NCI-H1105 treated with DMSO at 0.1 percent for 48 hours (cell line): Measurements from ENCODE around the gene RIC3.
A peak's percentile ranks its signal among the peaks of the same experiment; 100 is the strongest.

Experiments used
- DNase-seq: peaks from one replicate; lab custom pipeline; 2025; lab: John Stamatoyannopoulos, UW

RIC3 gene

GRCh38 chr11:8168485-8169257, at the start of gene RIC3:
Gene RIC3 (minus strand): TSS chr11:8169025. CDS start chr11:8168989, 36 bp downstream.
- peak; percentile 70 for DNase-seq

GRCh38 chr11:8218409-8218808, 49.6 kb upstream of the RIC3 start:
- no peak for DNase-seq

GRCh38 chr11:8217926-8218325, 49.1 kb upstream of the RIC3 start:
- DNase-seq = no peak

- no peak for DNase-seq
Measured at GRCh38 chr11:8217136-8217535, 48.3 kb upstream of the RIC3 start.

- DNase-seq = no peak
Measured at GRCh38 chr11:8213376-8213775, 44.6 kb upstream of the RIC3 start.

GRCh38 chr11:8209208-8209807, 40.5 kb upstream of the RIC3 start:
- no peak for DNase-seq

- no peak for DNase-seq
Measured at GRCh38 chr11:8207080-8208000, 38.5 kb upstream of the RIC3 start.

GRCh38 chr11:8206251-8207079, 37.6 kb upstream of the RIC3 start:
- peak; percentile 99 for DNase-seq

- no peak for DNase-seq
Measured at GRCh38 chr11:8205566-8205965, 36.7 kb upstream of the RIC3 start.

- DNase-seq = no peak
Measured at GRCh38 chr11:8204596-8204995, 35.8 kb upstream of the RIC3 start.

GRCh38 chr11:8204025-8204424, 35.2 kb upstream of the RIC3 start:
- DNase-seq = no peak

- no peak for DNase-seq
Measured at GRCh38 chr11:8203414-8203715, 34.5 kb upstream of the RIC3 start.

GRCh38 chr11:8202516-8203413, 33.9 kb upstream of the RIC3 start:
- no peak for DNase-seq

GRCh38 chr11:8201644-8202365, 33.0 kb upstream of the RIC3 start:
- no peak for DNase-seq

GRCh38 chr11:8199676-8200075, 30.9 kb upstream of the RIC3 start:
- no peak for DNase-seq

- DNase-seq = no peak
Measured at GRCh38 chr11:8196749-8197148, 27.9 kb upstream of the RIC3 start.

- no peak for DNase-seq
Measured at GRCh38 chr11:8194956-8195355, 26.1 kb upstream of the RIC3 start.

- DNase-seq = no peak
Measured at GRCh38 chr11:8192896-8193209, 24.0 kb upstream of the RIC3 start.

GRCh38 chr11:8192016-8192895, 23.4 kb upstream of the RIC3 start:
- peak; percentile 77 for DNase-seq
